H9 (cell line): ENCODE data around the gene IGF1. TPM values are rescaled to one million over a fixed set of nuclear protein-coding genes. Genes with fewer than 3 reads are reported as not detected.

Experiments used
- DNase-seq: peaks from one replicate; pipeline ENCODE4 v3.0.0-alpha.2; 2017
- H2AFZ ChIP-seq: one replicate; pipeline ENCODE4 v1.6.1; 2013; ENCODE audit warnings: mild to moderate bottlenecking, low read length, control low read depth, moderate library complexity
- H2AK5ac ChIP-seq: 2 replicates; pipeline ENCODE4 v1.6.1; 2013; ENCODE audit warnings: low read length, control low read depth, mixed read lengths; ENCODE audit not compliant: insufficient read length
- H2BK120ac ChIP-seq: one replicate; pipeline ENCODE4 v1.6.1; 2013; ENCODE audit warnings: low read depth, mild to moderate bottlenecking, low read length, control low read depth, inconsistent platforms; ENCODE audit not compliant: poor library complexity, severe bottlenecking
- H2BK12ac ChIP-seq: 2 replicates; pipeline ENCODE4 v1.6.1; 2013; ENCODE audit warnings: low read length, control low read depth, mixed read lengths, low read depth; ENCODE audit not compliant: insufficient read length
- H2BK15ac ChIP-seq: 2 replicates; pipeline ENCODE4 v1.6.1; 2013; ENCODE audit warnings: low read depth, low read length, control low read depth
- H2BK20ac ChIP-seq: one replicate; pipeline ENCODE4 v1.6.1; 2013; ENCODE audit warnings: low read depth, mild to moderate bottlenecking, low read length, control low read depth, inconsistent platforms; ENCODE audit not compliant: poor library complexity, severe bottlenecking
- H2BK5ac ChIP-seq: 2 replicates; pipeline ENCODE4 v1.6.1; 2013; ENCODE audit warnings: low read length, control low read depth, mixed read lengths; ENCODE audit not compliant: insufficient read length
- H3K14ac ChIP-seq: 2 replicates; pipeline ENCODE4 v1.6.1; 2013; ENCODE audit warnings: low read length, control low read depth; ENCODE audit not compliant: insufficient read depth
- H3K18ac ChIP-seq: 2 replicates; pipeline ENCODE4 v1.6.1; 2013; ENCODE audit warnings: low read depth, mild to moderate bottlenecking, mixed read lengths, low read length, control low read depth; ENCODE audit not compliant: insufficient read length
- H3K23ac ChIP-seq: 2 replicates; pipeline ENCODE4 v1.6.1; 2013; ENCODE audit warnings: low read length, control low read depth, mixed read lengths, low read depth; ENCODE audit not compliant: insufficient read length
- H3K23me2 ChIP-seq: 2 replicates; pipeline ENCODE4 v1.6.1; 2013; ENCODE audit warnings: low read depth, mild to moderate bottlenecking, mixed read lengths, low read length, control low read depth; ENCODE audit not compliant: insufficient read length, poor library complexity, severe bottlenecking
- H3K27ac ChIP-seq: 2 replicates; pipeline ENCODE4 v1.5.1; 2013; ENCODE audit warnings: low read length, control low read depth, mixed read lengths, low read depth; ENCODE audit not compliant: insufficient read length
- H3K27me3 ChIP-seq: 2 replicates; pipeline ENCODE4 v1.6.1; 2013; ENCODE audit warnings: low read length, control low read depth, inconsistent platforms; ENCODE audit not compliant: insufficient read depth
- H3K4ac ChIP-seq: 2 replicates; pipeline ENCODE4 v1.6.1; 2013; ENCODE audit warnings: low read depth, mild to moderate bottlenecking, control low read depth, inconsistent platforms, low read length, moderate library complexity
- H3K4me1 ChIP-seq: 2 replicates; pipeline ENCODE4 v1.6.1; 2013; ENCODE audit warnings: low read length, control low read depth, inconsistent platforms; ENCODE audit not compliant: insufficient read depth
- H3K4me2 ChIP-seq: 2 replicates; pipeline ENCODE4 v1.6.1; 2013; ENCODE audit warnings: low read length, control low read depth, mixed read lengths; ENCODE audit not compliant: insufficient read length, insufficient read depth
- H3K56ac ChIP-seq: 2 replicates; pipeline ENCODE4 v1.6.1; 2013; ENCODE audit warnings: low read depth, mild to moderate bottlenecking, mixed read lengths, low read length, control low read depth; ENCODE audit not compliant: insufficient read length
- H3K79me1 ChIP-seq: 2 replicates; pipeline ENCODE4 v1.6.1; 2013; ENCODE audit warnings: low read depth, mild to moderate bottlenecking, moderate library complexity, low read length, control low read depth, inconsistent platforms; ENCODE audit not compliant: insufficient read depth, poor library complexity, severe bottlenecking
- H3K79me2 ChIP-seq: 2 replicates; pipeline ENCODE4 v1.6.1; 2013; ENCODE audit warnings: low read length, control low read depth, inconsistent platforms; ENCODE audit not compliant: insufficient read depth
- H3K9ac ChIP-seq: 2 replicates; pipeline ENCODE4 v1.6.1; 2013; ENCODE audit warnings: low read length, control low read depth, mixed read lengths; ENCODE audit not compliant: insufficient read length; ENCODE audit errors: extremely low read depth
- H3K9me3 ChIP-seq: one replicate; pipeline ENCODE4 v1.6.1; 2013; ENCODE audit warnings: low read depth, low read length, inconsistent platforms; ENCODE audit not compliant: control insufficient read depth
- H3T11ph ChIP-seq: one replicate; pipeline ENCODE4 v1.6.1; 2013; ENCODE audit warnings: mild to moderate bottlenecking, low read length, control low read depth, inconsistent platforms
- H4K20me1 ChIP-seq: one replicate; pipeline ENCODE4 v1.6.1; 2013; ENCODE audit not compliant: control insufficient read depth, insufficient read length, insufficient read depth
- H4K5ac ChIP-seq: 2 replicates; pipeline ENCODE4 v1.6.1; 2013; ENCODE audit warnings: low read depth, mild to moderate bottlenecking, mixed read lengths, low read length, control low read depth; ENCODE audit not compliant: insufficient read length
- H4K8ac ChIP-seq: replicated peaks from 2 replicates; pipeline ENCODE4 v1.6.1; 2013; ENCODE audit warnings: low read length, control low read depth, mixed read lengths, low read depth; ENCODE audit not compliant: insufficient read length
- H4K91ac ChIP-seq: 2 replicates; pipeline ENCODE4 v1.6.1; 2013; ENCODE audit warnings: low read depth, mild to moderate bottlenecking, moderate library complexity, mixed read lengths, low read length, control low read depth; ENCODE audit not compliant: insufficient read length
- H3K27ac Mint-ChIP-seq, 3 experiments: 2 replicates in 2 of 3; 3 replicates in 1 of 3; pipeline ENCODE4 v1.8.0; 2020 to 2021; ENCODE audit warnings: mixed read lengths in 3 of 3, mild to moderate bottlenecking in 1 of 3, moderate library complexity in 1 of 3
- H3K27me3 Mint-ChIP-seq: 2 replicates; pipeline ENCODE4 v1.8.0; 2021; ENCODE audit warnings: low read depth, mild to moderate bottlenecking, moderate library complexity, mixed read lengths
- H3K36me3 Mint-ChIP-seq, 3 experiments: 2 replicates in 2 of 3; 3 replicates in 1 of 3; pipeline ENCODE4 v1.8.0; 2020 to 2021; ENCODE audit warnings: low read depth in 3 of 3, mixed read lengths in 3 of 3; ENCODE audit not compliant: insufficient read depth in 1 of 3
- H3K4me1 Mint-ChIP-seq, 2 experiments: 2 replicates each; pipeline ENCODE4 v1.8.0; 2020; ENCODE audit warnings: mixed read lengths in 2 of 2
- H3K4me3 Mint-ChIP-seq, 2 experiments: 2 replicates in 1 of 2; 3 replicates in 1 of 2; pipeline ENCODE4 v1.8.0; 2020 to 2021; ENCODE audit warnings: mild to moderate bottlenecking in 2 of 2, mixed read lengths in 2 of 2, moderate library complexity in 1 of 2
- H3K9me3 Mint-ChIP-seq, 2 experiments: 2 replicates in 1 of 2; 3 replicates in 1 of 2; pipeline ENCODE4 v1.8.0; 2020; ENCODE audit warnings: mild to moderate bottlenecking in 2 of 2, mixed read lengths in 2 of 2, moderate library complexity in 1 of 2
- CTCF ChIP-seq: fragments of 200-600 bp; sonication (generic); conservative IDR thresholded peaks from 3 replicates; pipeline ENCODE4 v1.8.0; 2021; ENCODE audit warnings: antibody characterized with exemption, mild to moderate bottlenecking
- WGBS: extraction: QIAGEN DNeasy Blood & Tissue Kit; methylation state at CpG from one replicate; pipeline ENCODE4 v1.1.7; 2013; ENCODE audit warnings: missing lambda C conversion rate, low lambda C conversion rate, mixed read lengths; ENCODE audit not compliant: insufficient read length; ENCODE audit errors: extremely low coverage; 5-methylcytosine and 5-hydroxymethylcytosine counted together
- total RNA-seq: library from RNA; stranded (reverse); gene quantifications from 2 replicates; pipeline ENCODE4 v1.2.1, GENCODE V29; 2021

IGF1 gene
- total RNA-seq, 1 experiment from 2014 or later: not detected

GRCh38 chr12:102511575-102511974 is 31.2 kb upstream of the IGF1 start:
- no CpG with 5 or more reads among the region's 2 CpGs for WGBS
- TF ChIP-seq CTCF: no peak

More at GRCh38 chr12:102511575-102511974, 31.2 kb upstream of the IGF1 start:
- H3K4me3 Mint-ChIP-seq: no peak overlapping the region
- no peak overlapping the region for H2BK120ac ChIP-seq
- H2BK12ac ChIP-seq: no peak overlapping the region
- no peak overlapping the region for H3K27ac Mint-ChIP-seq
- no peak overlapping the region for H4K91ac ChIP-seq
- peaks cover 0 to 4% of the 10 kb centered on the region in 2 experiments; a peak in 2 of 5 replicates for H3K9me3 Mint-ChIP-seq
- no peaks in the 10 kb centered on the region for H3K9me3 ChIP-seq
- H4K8ac ChIP-seq: no peak overlapping the region
- H3K4me1 Mint-ChIP-seq: peaks cover 8% of the 10 kb centered on the region in 2 experiments
- H4K20me1 ChIP-seq: no peaks in the 10 kb centered on the region
- no peak overlapping the region for H3K4ac ChIP-seq
- H2AK5ac ChIP-seq: no peak overlapping the region
- no peak overlapping the region for H3K4me2 ChIP-seq
- H3K4me1 ChIP-seq: no peaks in the 10 kb centered on the region; the same call in 1 of the 2 replicates
- no peak overlapping the region for H3K18ac ChIP-seq
- no peaks in the 10 kb centered on the region for H3K27me3 ChIP-seq
- H3K79me1 ChIP-seq: no peaks in the 10 kb centered on the region
- H3K23me2 ChIP-seq: no peaks in the 10 kb centered on the region
- DNase-seq: no peak
- no peak overlapping the region for H2BK5ac ChIP-seq
- no peak overlapping the region for H3K9ac ChIP-seq
- no peaks in the 10 kb centered on the region for H3K79me2 ChIP-seq
- no peak overlapping the region for H3T11ph ChIP-seq
- H3K27ac ChIP-seq: no peak overlapping the region
- H3K36me3 Mint-ChIP-seq: peaks cover 0 to 4% (median 0%) of the 10 kb centered on the region in 3 experiments; a peak in 1 of 7 replicates
- no peak overlapping the region for H3K14ac ChIP-seq
- H2BK15ac ChIP-seq: no peak overlapping the region
- H2BK20ac ChIP-seq: no peak overlapping the region
- H2AFZ ChIP-seq: no peak overlapping the region
- H4K5ac ChIP-seq: no peak overlapping the region
- no peak overlapping the region for H3K23ac ChIP-seq
- no peaks in the 10 kb centered on the region for H3K27me3 Mint-ChIP-seq
- H3K56ac ChIP-seq: no peak overlapping the region
